ENCODE measurements around the gene EPS15.

GRCh38 chr1:51325391-51325790, 193.7 kb downstream of the EPS15 start:
- TF ChIP-seq, protein P1, sequence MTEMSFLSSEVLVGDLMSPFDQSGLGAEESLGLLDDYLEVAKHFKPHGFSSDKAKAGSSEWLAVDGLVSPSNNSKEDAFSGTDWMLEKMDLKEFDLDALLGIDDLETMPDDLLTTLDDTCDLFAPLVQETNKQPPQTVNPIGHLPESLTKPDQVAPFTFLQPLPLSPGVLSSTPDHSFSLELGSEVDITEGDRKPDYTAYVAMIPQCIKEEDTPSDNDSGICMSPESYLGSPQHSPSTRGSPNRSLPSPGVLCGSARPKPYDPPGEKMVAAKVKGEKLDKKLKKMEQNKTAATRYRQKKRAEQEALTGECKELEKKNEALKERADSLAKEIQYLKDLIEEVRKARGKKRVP (CRISPR knock-in tag; IDR thresholded peaks at IDR 0.05) = no peak
- no peak for TF ChIP-seq NR2F6 (IDR thresholded peaks at IDR 0.05)
- TF ChIP-seq NR2F6 (CRISPR knock-in tag; IDR thresholded peaks at IDR 0.05) = no peak
- no peak for TF ChIP-seq NFE2L1 (CRISPR knock-in tag; IDR thresholded peaks at IDR 0.05; ENCODE audit: borderline replicate concordance)
- TF ChIP-seq MAX (IDR thresholded peaks at IDR 0.05) = no peak
- no peak for TF ChIP-seq CTCF (CRISPR knock-in tag; IDR thresholded peaks at IDR 0.05)
- TF ChIP-seq ZNF639 (CRISPR knock-in tag; conservative IDR thresholded peaks at IDR 0.05) = no peak
- no peak for TF ChIP-seq ZNF367 (CRISPR knock-in tag; IDR thresholded peaks at IDR 0.05; ENCODE audit: borderline replicate concordance)
- no peak for TF ChIP-seq ZKSCAN8 (CRISPR knock-in tag; IDR thresholded peaks at IDR 0.05; ENCODE audit: borderline replicate concordance)
- TF ChIP-seq ZMAT3 (CRISPR knock-in tag; conservative IDR thresholded peaks at IDR 0.05) = no peak
- no peak for TF ChIP-seq HNRNPH1 (optimal IDR thresholded peaks at IDR 0.05; ENCODE audit: low read depth, low read length)
- no peak for TF ChIP-seq BCL3 (CRISPR knock-in tag; IDR thresholded peaks at IDR 0.05)
- TF ChIP-seq, protein P2, sequence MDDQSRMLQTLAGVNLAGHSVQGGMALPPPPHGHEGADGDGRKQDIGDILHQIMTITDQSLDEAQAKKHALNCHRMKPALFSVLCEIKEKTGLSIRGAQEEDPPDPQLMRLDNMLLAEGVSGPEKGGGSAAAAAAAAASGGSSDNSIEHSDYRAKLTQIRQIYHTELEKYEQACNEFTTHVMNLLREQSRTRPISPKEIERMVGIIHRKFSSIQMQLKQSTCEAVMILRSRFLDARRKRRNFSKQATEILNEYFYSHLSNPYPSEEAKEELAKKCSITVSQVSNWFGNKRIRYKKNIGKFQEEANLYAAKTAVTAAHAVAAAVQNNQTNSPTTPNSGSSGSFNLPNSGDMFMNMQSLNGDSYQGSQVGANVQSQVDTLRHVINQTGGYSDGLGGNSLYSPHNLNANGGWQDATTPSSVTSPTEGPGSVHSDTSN (CRISPR knock-in tag; IDR thresholded peaks at IDR 0.05; ENCODE audit: borderline replicate concordance) = no peak
